Naive thymus-derived CD4-positive, alpha-beta T cell (primary cell): ENCODE measurements around the gene NT5DC4. TPM values are rescaled to one million over a fixed set of nuclear protein-coding genes. Genes with fewer than 3 reads are reported as not detected.
A peak's percentile ranks its signal among the peaks of the same experiment; 100 is the strongest.

Experiments used
- ATAC-seq: fragments of 150-1000 bp; cut with Tn5 transposase; 2 replicates; pipeline ENCODE4 v1.10.0; 2021; ENCODE audit warnings: mild to moderate bottlenecking, moderate library complexity
- CTCF ChIA-PET: fragments of 350-600 bp; sonication (Branson Sonifier 250); formaldehyde crosslinking; loops from one replicate; lab custom pipeline; 2021; ENCODE audit warnings: antibody characterized with exemption; lab: Charles Lee
- POLR2A ChIA-PET: fragments of 350-600 bp; sonication (Branson Sonifier 250); formaldehyde crosslinking; loops from one replicate; lab custom pipeline; 2021; ENCODE audit warnings: antibody characterized with exemption, inconsistent platforms; lab: Charles Lee
- DNase-seq, 9 donors: peaks; one replicate each; pipeline versions ENCODE4 v3.0.0 to v3.0.0-alpha.2; 2020 to 2022; ENCODE audit warnings: mixed read lengths in 1 of 9
- H3K27ac ChIP-seq: one replicate; pipeline ENCODE4 v1.7.0; 2013; ENCODE audit warnings: mild to moderate bottlenecking, low read depth, low read length, moderate library complexity
- H3K27me3 ChIP-seq, 2 donors: one replicate each; pipeline ENCODE4 v1.7.0; 2013; ENCODE audit warnings: low read length in 2 of 2, mild to moderate bottlenecking in 2 of 2, moderate library complexity in 2 of 2; ENCODE audit not compliant: control insufficient read depth in 2 of 2, insufficient read depth in 2 of 2
- H3K36me3 ChIP-seq, 3 experiments: 1 replicate in 2 of 3; 2 replicates in 1 of 3; pipeline ENCODE4 v1.7.0; 2013; ENCODE audit warnings: low read length in 3 of 3, mild to moderate bottlenecking in 3 of 3, moderate library complexity in 1 of 3; ENCODE audit not compliant: insufficient read depth in 3 of 3, control insufficient read depth in 2 of 3
- H3K4me1 ChIP-seq, 2 donors: one replicate each; pipeline ENCODE4 v1.7.0; 2013; ENCODE audit warnings: low read length in 2 of 2, mild to moderate bottlenecking in 2 of 2, moderate library complexity in 1 of 2; ENCODE audit not compliant: control insufficient read depth in 2 of 2, insufficient read depth in 2 of 2
- H3K4me3 ChIP-seq: 2 replicates; pipeline ENCODE4 v1.7.0; 2013; ENCODE audit warnings: mild to moderate bottlenecking, low read length
- H3K9me3 ChIP-seq, 3 experiments: 1 replicate in 2 of 3; 2 replicates in 1 of 3; pipeline ENCODE4 v1.7.0; 2013; ENCODE audit warnings: low read length in 3 of 3; ENCODE audit not compliant: control insufficient read depth in 2 of 3
- H3K27ac Mint-ChIP-seq, 9 donors: one replicate each; pipeline ENCODE4 v1.8.0; 2020 to 2022; ENCODE audit warnings: mixed read lengths in 9 of 9, mild to moderate bottlenecking in 8 of 9, moderate library complexity in 5 of 9, inconsistent platforms in 2 of 9
- H3K27me3 Mint-ChIP-seq, 5 donors: one replicate each; pipeline ENCODE4 v1.8.0; 2021 to 2022; ENCODE audit warnings: mixed read lengths in 5 of 5, mild to moderate bottlenecking in 1 of 5
- H3K36me3 Mint-ChIP-seq, 5 donors: one replicate each; pipeline ENCODE4 v1.8.0; 2020 to 2022; ENCODE audit warnings: mixed read lengths in 5 of 5, mild to moderate bottlenecking in 3 of 5, inconsistent platforms in 1 of 5
- H3K4me1 Mint-ChIP-seq, 7 donors: one replicate each; pipeline ENCODE4 v1.8.0; 2020 to 2022; ENCODE audit warnings: mixed read lengths in 7 of 7, mild to moderate bottlenecking in 3 of 7, inconsistent platforms in 1 of 7
- H3K4me3 Mint-ChIP-seq, 10 donors: one replicate each; pipeline ENCODE4 v1.8.0; 2020 to 2022; ENCODE audit warnings: mild to moderate bottlenecking in 10 of 10, mixed read lengths in 10 of 10, moderate library complexity in 6 of 10, inconsistent platforms in 2 of 10
- H3K9me3 Mint-ChIP-seq, 11 donors: one replicate each; pipeline ENCODE4 v1.8.0; 2020 to 2022; ENCODE audit warnings: mixed read lengths in 11 of 11, mild to moderate bottlenecking in 4 of 11, inconsistent platforms in 1 of 11, moderate library complexity in 1 of 11
- intact Hi-C, 2 donors: fragments of 100-400 bp; cut with micrococcal nuclease; formaldehyde crosslinking; loops; one replicate each; pipeline ENCODE4 v1.15.1; 2023
- polyA plus RNA-seq, 2 donors: library from polyadenylated mRNA; unstranded; fragments of 300-500 nt; fragmentation: Illumina TruSeq; gene quantifications; one replicate each; pipeline ENCODE4 v1.2.3, GENCODE V29; 2021
- total RNA-seq, 6 experiments: library from RNA in 5 of 6; stranded (reverse) in 5 of 6; gene quantifications; 1 replicate in 5 of 6; 2 replicates in 1 of 6; pipeline ENCODE4 v1.2.3 and lab custom pipeline; 2021 to 2026

The NT5DC4 gene
- total and polyA plus RNA-seq, 7 experiments from 2014 or later: 0.56 TPM; not detected in 6

DNA sequence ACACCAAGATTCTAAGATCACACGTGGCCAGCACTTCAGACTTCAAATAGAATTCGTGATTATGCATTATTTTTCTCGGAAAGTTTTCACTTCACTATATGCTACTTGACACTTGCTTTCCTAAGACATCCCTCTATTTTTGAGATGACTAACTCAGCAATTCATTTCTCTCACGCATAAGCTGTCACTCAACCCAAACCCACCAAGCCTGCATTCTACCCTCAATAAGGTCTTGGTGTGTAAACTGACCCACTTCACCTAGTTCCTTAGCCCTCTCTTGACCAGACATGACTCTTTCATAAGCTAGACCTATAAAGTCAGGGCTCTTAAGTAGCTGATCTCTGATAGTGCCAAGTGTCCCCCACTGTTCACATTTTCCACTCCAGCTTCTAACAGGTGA lies 31.8 kb downstream of the NT5DC4 start:
- Mint-ChIP-seq H3K27me3 (no peaks in the 10 kb centered on the region), H3K27ac (peak overlapping the region in 1 of 9 donors; percentile 3), H3K9me3 (peaks cover 0 to 1% (median 0%) of the 10 kb centered on the region in 11 donors), H3K36me3 (peaks cover 0 to 43% (median 0%) of the 10 kb centered on the region in 5 donors), H3K4me1 (peaks cover 6 to 63% (median 9%) of the 10 kb centered on the region in 7 donors), H3K4me3 (no peak overlapping the region)
- intact Hi-C loops: no loop called here
- H3K4me1 ChIP-seq: peaks cover 4% of the 10 kb centered on the region in 2 donors
- CTCF ChIA-PET: interaction anchor here (0.6 to 1.9 kb wide), 2 partner anchors 8 to 132 kb away, joined by 3 to 8 read pairs; no protein-coding TSS in a partner anchor
- no peaks in the 10 kb centered on the region for H3K9me3 ChIP-seq
- POLR2A ChIA-PET: interaction anchor here (1.3 kb wide), 1 partner anchor 14 kb away, joined by 3 read pairs; no protein-coding TSS in a partner anchor
- H3K36me3 ChIP-seq: no peaks in the 10 kb centered on the region
- no peak overlapping the region for H3K27ac ChIP-seq
- no peak overlapping the region for H3K4me3 ChIP-seq
- DNase-seq (no peak), ATAC-seq (no peak)
- no peaks in the 10 kb centered on the region for H3K27me3 ChIP-seq

- peaks cover 6 to 69% (median 9%) of the 10 kb centered on the region in 7 donors for H3K4me1 Mint-ChIP-seq
- DNase-seq (no peak), ATAC-seq (peak; percentile 39)
- intact Hi-C loops: no loop called here
- Histone ChIP-seq H3K27me3 (no peaks in the 10 kb centered on the region), H3K36me3 (no peaks in the 10 kb centered on the region), H3K4me3 (no peak overlapping the region), H3K9me3 (no peaks in the 10 kb centered on the region), H3K4me1 (peaks cover 4% of the 10 kb centered on the region in 2 donors), H3K27ac (no peak overlapping the region)
- CTCF ChIA-PET: interaction anchor here (2.4 kb wide), 1 partner anchor 130 kb away, joined by 9 read pairs; no protein-coding TSS in a partner anchor
- no peaks in the 10 kb centered on the region for H3K27me3 Mint-ChIP-seq
- H3K4me3 Mint-ChIP-seq: no peak overlapping the region
- POLR2A ChIA-PET: no interaction called here
- H3K27ac Mint-ChIP-seq: peak overlapping the region in 1 of 9 donors; percentile 27
- peaks cover 0 to 1% (median 0%) of the 10 kb centered on the region in 11 donors for H3K9me3 Mint-ChIP-seq
- peaks cover 0 to 57% (median 0%) of the 10 kb centered on the region in 5 donors for H3K36me3 Mint-ChIP-seq
Measured at GRCh38 chr2:112754564-112754963, 33.7 kb downstream of the NT5DC4 start.

GRCh38 chr2:112755444-112755843 lies 34.6 kb downstream of the NT5DC4 start:
- Mint-ChIP-seq H3K4me3 (no peak overlapping the region), H3K9me3 (peaks cover 0 to 1% (median 0%) of the 10 kb centered on the region in 11 donors), H3K36me3 (peaks cover 0 to 54% (median 0%) of the 10 kb centered on the region in 5 donors), H3K27ac (peak overlapping the region in 1 of 9 donors; percentile 16), H3K4me1 (peaks cover 0 to 60% (median 2%) of the 10 kb centered on the region in 7 donors), H3K27me3 (no peaks in the 10 kb centered on the region)
- Histone ChIP-seq H3K4me1 (peaks cover 0 to 4% of the 10 kb centered on the region in 2 donors), H3K9me3 (no peaks in the 10 kb centered on the region), H3K27ac (no peak overlapping the region), H3K4me3 (no peak overlapping the region), H3K27me3 (no peaks in the 10 kb centered on the region), H3K36me3 (no peaks in the 10 kb centered on the region)
- intact Hi-C loops: no loop called here
- no peak for DNase-seq
- no peak for ATAC-seq
- ChIA-PET POLR2A (no interaction called here), CTCF (interaction anchor here (2.4 kb wide), 1 partner anchor 130 kb away, joined by 9 read pairs; no protein-coding TSS in a partner anchor)

- no peak overlapping the region for H3K27ac ChIP-seq
- H3K27me3 Mint-ChIP-seq: no peaks in the 10 kb centered on the region
- H3K9me3 ChIP-seq: no peaks in the 10 kb centered on the region
- H3K36me3 ChIP-seq: no peaks in the 10 kb centered on the region
- no peaks in the 10 kb centered on the region for H3K27me3 ChIP-seq
- intact Hi-C loops: no loop called here
- no peak overlapping the region for H3K4me3 ChIP-seq
- ChIA-PET POLR2A (no interaction called here), CTCF (interaction anchor here (2.4 kb wide), 1 partner anchor 129 kb away, joined by 9 read pairs; no protein-coding TSS in a partner anchor)
- H3K4me3 Mint-ChIP-seq: no peak overlapping the region
- DNase-seq (no peak), ATAC-seq (no peak)
- H3K4me1 Mint-ChIP-seq: peaks cover 0 to 58% (median 0%) of the 10 kb centered on the region in 7 donors
- no peak overlapping the region for H3K27ac Mint-ChIP-seq
- H3K36me3 Mint-ChIP-seq: peaks cover 0 to 55% (median 0%) of the 10 kb centered on the region in 5 donors
- peaks cover 0 to 1% (median 0%) of the 10 kb centered on the region in 11 donors for H3K9me3 Mint-ChIP-seq
- peaks cover 0 to 4% of the 10 kb centered on the region in 2 donors for H3K4me1 ChIP-seq
Measured at GRCh38 chr2:112756207-112756606, 35.4 kb downstream of the NT5DC4 start.

- no peaks in the 10 kb centered on the region for H3K36me3 ChIP-seq
- DNase-seq (no peak), ATAC-seq (no peak)
- Mint-ChIP-seq H3K27ac (no peak overlapping the region), H3K4me3 (no peak overlapping the region), H3K9me3 (peaks cover 0 to 1% (median 0%) of the 10 kb centered on the region in 11 donors), H3K36me3 (peaks cover 0 to 56% (median 0%) of the 10 kb centered on the region in 5 donors), H3K27me3 (no peaks in the 10 kb centered on the region), H3K4me1 (peaks cover 0 to 60% (median 0%) of the 10 kb centered on the region in 7 donors)
- ChIA-PET CTCF (no interaction called here), POLR2A (no interaction called here)
- no peak overlapping the region for H3K4me3 ChIP-seq
- intact Hi-C loops: no loop called here
- no peak overlapping the region for H3K27ac ChIP-seq
- no peaks in the 10 kb centered on the region for H3K27me3 ChIP-seq
- H3K9me3 ChIP-seq: no peaks in the 10 kb centered on the region
- H3K4me1 ChIP-seq: peaks cover 0 to 4% of the 10 kb centered on the region in 2 donors
Measured at GRCh38 chr2:112757265-112757664, 36.4 kb downstream of the NT5DC4 start.

- CTCF ChIA-PET: no interaction called here
- H3K4me1 Mint-ChIP-seq: peaks cover 4 to 67% (median 6%) of the 10 kb centered on the region in 7 donors
- Histone ChIP-seq H3K27ac (no peak overlapping the region), H3K27me3 (no peaks in the 10 kb centered on the region), H3K4me1 (peaks cover 2 to 6% of the 10 kb centered on the region in 2 donors), H3K9me3 (no peaks in the 10 kb centered on the region), H3K4me3 (no peak overlapping the region), H3K36me3 (no peaks in the 10 kb centered on the region)
- no peak overlapping the region for H3K4me3 Mint-ChIP-seq
- H3K27ac Mint-ChIP-seq: no peak overlapping the region
- no peaks in the 10 kb centered on the region for H3K27me3 Mint-ChIP-seq
- ATAC-seq (no peak), DNase-seq (no peak)
- peaks cover 0 to 54% (median 0%) of the 10 kb centered on the region in 5 donors for H3K36me3 Mint-ChIP-seq
- H3K9me3 Mint-ChIP-seq: peaks cover 0 to 1% (median 0%) of the 10 kb centered on the region in 11 donors
- intact Hi-C loops: no loop called here
- POLR2A ChIA-PET: no interaction called here
Measured at GRCh38 chr2:112758711-112759110, 37.9 kb downstream of the NT5DC4 start.
